ENCODE measurements around the gene PKDREJ. TPM values are rescaled to one million over a fixed set of nuclear protein-coding genes. Genes with fewer than 3 reads are reported as not detected.

PKDREJ gene
- total and polyA plus RNA-seq, 7 experiments from 2014 or later: not detected

GRCh38 chr22:46290121-46290842, 27.1 kb upstream of the PKDREJ start:
- H3K27ac ChIP-seq (ENCODE audit: low read depth, low read length): no peak overlapping the region
- peaks cover 0 to 5% (median 0%) of the 10 kb centered on the region in 11 donors for H3K9me3 Mint-ChIP-seq
- no peak overlapping the region for H3K4me3 ChIP-seq (ENCODE audit: low read length)
- CTCF ChIA-PET: no interaction called here
- no peaks in the 10 kb centered on the region for H3K27me3 Mint-ChIP-seq
- no peaks in the 10 kb centered on the region for H3K9me3 ChIP-seq (ENCODE audit: control insufficient read depth in 2 of 3, low read length in 3 of 3)
- H3K27ac Mint-ChIP-seq: peak overlapping the region in 1 of 9 donors; percentile 69
- H3K4me1 ChIP-seq (ENCODE audit: control insufficient read depth in 2 of 2, insufficient read depth in 2 of 2, low read length in 2 of 2): peaks cover 0 to 27% of the 10 kb centered on the region in 2 donors
- peak overlapping the region in 2 of 10 donors; percentile 51 to 64 for H3K4me3 Mint-ChIP-seq
- H3K27me3 ChIP-seq (ENCODE audit: control insufficient read depth in 2 of 2, insufficient read depth in 2 of 2, low read length in 2 of 2): no peaks in the 10 kb centered on the region
- H3K4me1 Mint-ChIP-seq: peaks cover 0 to 38% (median 9%) of the 10 kb centered on the region in 7 donors
- intact Hi-C loops (cut with micrococcal nuclease): no loop called here
- peaks cover 4 to 31% (median 7%) of the 10 kb centered on the region in 5 donors for H3K36me3 Mint-ChIP-seq
- ATAC-seq: peak; percentile 30
- no peak for DNase-seq
- POLR2A ChIA-PET: interaction anchor here (1.3 kb wide), 1 partner anchor 40 kb away, joined by 4 read pairs; the partner anchor contains the start of gene CDPF1
- no peaks in the 10 kb centered on the region for H3K36me3 ChIP-seq (ENCODE audit: control insufficient read depth in 2 of 3, insufficient read depth in 3 of 3, low read length in 3 of 3)

GRCh38 chr22:46289244-46289891, 26.2 kb upstream of the PKDREJ start:
- CTCF ChIA-PET: no interaction called here

GRCh38 chr22:46288846-46289243, 25.7 kb upstream of the PKDREJ start:
- H3K36me3 ChIP-seq (ENCODE audit: control insufficient read depth in 2 of 3, insufficient read depth in 3 of 3, low read length in 3 of 3): no peaks in the 10 kb centered on the region

More at GRCh38 chr22:46289244-46289891, 26.2 kb upstream of the PKDREJ start:
- Mint-ChIP-seq H3K9me3 (peaks cover 0 to 5% (median 0%) of the 10 kb centered on the region in 11 donors), H3K27ac (no peak overlapping the region), H3K4me3 (peak overlapping the region in 1 of 10 donors; percentile 44), H3K36me3 (peaks cover 4 to 33% (median 9%) of the 10 kb centered on the region in 5 donors), H3K4me1 (peaks cover 0 to 32% (median 4%) of the 10 kb centered on the region in 7 donors), H3K27me3 (no peaks in the 10 kb centered on the region)
- H3K4me1 ChIP-seq (ENCODE audit: control insufficient read depth in 2 of 2, insufficient read depth in 2 of 2, low read length in 2 of 2): peaks cover 0 to 26% of the 10 kb centered on the region in 2 donors
- H3K36me3 ChIP-seq (ENCODE audit: control insufficient read depth in 2 of 3, insufficient read depth in 3 of 3, low read length in 3 of 3): no peaks in the 10 kb centered on the region
- peak; percentile 57 for ATAC-seq
- H3K27me3 ChIP-seq (ENCODE audit: control insufficient read depth in 2 of 2, insufficient read depth in 2 of 2, low read length in 2 of 2): no peaks in the 10 kb centered on the region
- POLR2A ChIA-PET: interaction anchor here (1.3 kb wide), 1 partner anchor 39 kb away, joined by 4 read pairs; the partner anchor contains the start of gene CDPF1
- H3K9me3 ChIP-seq (ENCODE audit: control insufficient read depth in 2 of 3, low read length in 3 of 3): no peaks in the 10 kb centered on the region
- H3K27ac ChIP-seq (ENCODE audit: low read depth, low read length): no peak overlapping the region
- H3K4me3 ChIP-seq (ENCODE audit: low read length): no peak overlapping the region
- no peak for DNase-seq
- intact Hi-C loops (cut with micrococcal nuclease): no loop called here

GRCh38 chr22:46287873-46288751, 25.0 kb upstream of the PKDREJ start:
- Mint-ChIP-seq H3K36me3 (peaks cover 4 to 33% (median 15%) of the 10 kb centered on the region in 5 donors), H3K27ac (peak overlapping the region in 2 of 9 donors; percentile 13 to 82)
- H3K4me3 ChIP-seq (ENCODE audit: low read length): no peak overlapping the region

More at GRCh38 chr22:46288846-46289243, 25.7 kb upstream of the PKDREJ start:
- intact Hi-C loops (cut with micrococcal nuclease): no loop called here
- Mint-ChIP-seq H3K4me1 (peaks cover 0 to 31% (median 4%) of the 10 kb centered on the region in 7 donors), H3K9me3 (peaks cover 0 to 5% (median 0%) of the 10 kb centered on the region in 11 donors), H3K36me3 (peaks cover 4 to 35% (median 14%) of the 10 kb centered on the region in 5 donors), H3K27me3 (no peaks in the 10 kb centered on the region), H3K27ac (peak overlapping the region in 1 of 9 donors; percentile 82), H3K4me3 (peak overlapping the region in 1 of 10 donors; percentile 71)
- H3K4me1 ChIP-seq (ENCODE audit: control insufficient read depth in 2 of 2, insufficient read depth in 2 of 2, low read length in 2 of 2): peaks cover 0 to 26% of the 10 kb centered on the region in 2 donors
- DNase-seq: no peak
- H3K27ac ChIP-seq (ENCODE audit: low read depth, low read length): no peak overlapping the region
- ATAC-seq: no peak
- ChIA-PET CTCF (no interaction called here), POLR2A (interaction anchor here (1.3 kb wide), 1 partner anchor 39 kb away, joined by 4 read pairs; the partner anchor contains the start of gene CDPF1)
- no peak overlapping the region for H3K4me3 ChIP-seq (ENCODE audit: low read length)
- H3K9me3 ChIP-seq (ENCODE audit: control insufficient read depth in 2 of 3, low read length in 3 of 3): no peaks in the 10 kb centered on the region
- no peaks in the 10 kb centered on the region for H3K27me3 ChIP-seq (ENCODE audit: control insufficient read depth in 2 of 2, insufficient read depth in 2 of 2, low read length in 2 of 2)

GRCh38 chr22:46286941-46287872, 24.1 kb upstream of the PKDREJ start:
- CTCF ChIA-PET: no interaction called here
- no peak for DNase-seq
- no peaks in the 10 kb centered on the region for H3K9me3 ChIP-seq (ENCODE audit: control insufficient read depth in 2 of 3, low read length in 3 of 3)
- POLR2A ChIA-PET: interaction anchor here (1.6 kb wide), 1 partner anchor 9 kb away, joined by 5 read pairs; the partner anchor contains the start of gene GTSE1
- H3K27ac ChIP-seq (ENCODE audit: low read depth, low read length): no peak overlapping the region
- H3K27ac Mint-ChIP-seq: peak overlapping the region in 2 of 9 donors; percentile 13 to 82
- no peaks in the 10 kb centered on the region for H3K27me3 ChIP-seq (ENCODE audit: control insufficient read depth in 2 of 2, insufficient read depth in 2 of 2, low read length in 2 of 2)
- no peak for ATAC-seq
- peaks cover 0 to 26% of the 10 kb centered on the region in 2 donors for H3K4me1 ChIP-seq (ENCODE audit: control insufficient read depth in 2 of 2, insufficient read depth in 2 of 2, low read length in 2 of 2)
- H3K4me1 Mint-ChIP-seq: peaks cover 0 to 22% (median 0%) of the 10 kb centered on the region in 7 donors
- H3K9me3 Mint-ChIP-seq: peaks cover 0 to 2% (median 0%) of the 10 kb centered on the region in 11 donors
- H3K4me3 ChIP-seq (ENCODE audit: low read length): no peak overlapping the region
- H3K36me3 ChIP-seq (ENCODE audit: control insufficient read depth in 2 of 3, insufficient read depth in 3 of 3, low read length in 3 of 3): peaks cover 0 to 4% (median 0%) of the 10 kb centered on the region in 3 experiments
- peak overlapping the region in 4 of 10 donors; percentile 12 to 72 (median 52) for H3K4me3 Mint-ChIP-seq
- H3K36me3 Mint-ChIP-seq: peaks cover under 1 to 26% (median 11%) of the 10 kb centered on the region in 5 donors
- intact Hi-C loops (cut with micrococcal nuclease): no loop called here
- no peaks in the 10 kb centered on the region for H3K27me3 Mint-ChIP-seq

More at GRCh38 chr22:46287873-46288751, 25.0 kb upstream of the PKDREJ start:
- Histone ChIP-seq H3K36me3 (ENCODE audit: control insufficient read depth in 2 of 3, insufficient read depth in 3 of 3, low read length in 3 of 3) (no peaks in the 10 kb centered on the region), H3K27me3 (ENCODE audit: control insufficient read depth in 2 of 2, insufficient read depth in 2 of 2, low read length in 2 of 2) (no peaks in the 10 kb centered on the region), H3K9me3 (ENCODE audit: control insufficient read depth in 2 of 3, low read length in 3 of 3) (no peaks in the 10 kb centered on the region), H3K4me1 (ENCODE audit: control insufficient read depth in 2 of 2, insufficient read depth in 2 of 2, low read length in 2 of 2) (peaks cover 0 to 26% of the 10 kb centered on the region in 2 donors), H3K27ac (ENCODE audit: low read depth, low read length) (no peak overlapping the region)
- Mint-ChIP-seq H3K4me1 (peaks cover 0 to 24% (median 4%) of the 10 kb centered on the region in 7 donors), H3K9me3 (peaks cover 0 to 5% (median 0%) of the 10 kb centered on the region in 11 donors), H3K27me3 (no peaks in the 10 kb centered on the region), H3K4me3 (peak overlapping the region in 4 of 10 donors; percentile 34 to 72 (median 56))
- no peak for DNase-seq
- ChIA-PET CTCF (no interaction called here), POLR2A (interaction anchor here (1.6 kb wide), 1 partner anchor 8 kb away, joined by 5 read pairs; the partner anchor contains the start of gene GTSE1)
- intact Hi-C loops (cut with micrococcal nuclease): no loop called here
- peak; percentile 79 for ATAC-seq

Data from naive thymus-derived CD4-positive, alpha-beta T cell (primary cell).